OCI-LY7 (cell line): ENCODE data around the gene ADAR. TPM values are rescaled to one million over a fixed set of nuclear protein-coding genes. Genes with fewer than 3 reads are reported as not detected.

Experiments
- BruUV-seq: library from RNA; stranded (reverse); fragments of 400-500 nt; replicated peaks from 2 replicates; lab custom pipeline; 2021; lab: Mats Ljungman, UMichigan
- CTCF ChIA-PET: fragments of 300-600 bp; sonication (Branson Sonifier 250); formaldehyde crosslinking; loops from one replicate; lab custom pipeline; 2022; ENCODE audit warnings: antibody characterized with exemption; ENCODE audit not compliant: unreplicated experiment; lab: Charles Lee
- POLR2A ChIA-PET: fragments of 300-600 bp; sonication (Branson Sonifier 250); formaldehyde crosslinking; loops from one replicate; lab custom pipeline; 2022; ENCODE audit warnings: antibody characterized with exemption; lab: Charles Lee
- DNase-seq: peaks from one replicate; pipeline ENCODE4 v3.0.0-alpha.2; 2015; ENCODE audit warnings: low spot score
- H2AFZ ChIP-seq: fragments of 200-600 bp; sonication (generic), shearing (Covaris generic); 2 replicates; pipeline ENCODE4 v1.6.1; 2014; ENCODE audit warnings: mild to moderate bottlenecking, antibody characterized with exemption, low read length, moderate library complexity
- H3K27ac ChIP-seq: fragments of 200-600 bp; sonication (generic); 2 replicates; pipeline ENCODE4 v1.5.1; 2014; ENCODE audit warnings: mixed run types, low read depth, mild to moderate bottlenecking, moderate library complexity, low read length, inconsistent platforms; ENCODE audit not compliant: poor library complexity, severe bottlenecking
- H3K36me3 ChIP-seq: fragments of 200-600 bp; sonication (generic); 2 replicates; pipeline ENCODE4 v1.6.1; 2014; ENCODE audit warnings: mild to moderate bottlenecking, antibody characterized with exemption, low read length, moderate library complexity, mixed read lengths; ENCODE audit not compliant: insufficient read depth
- H3K4me1 ChIP-seq: fragments of 200-600 bp; sonication (generic); 2 replicates; pipeline ENCODE4 v1.5.1; 2014; ENCODE audit warnings: mild to moderate bottlenecking, low read length; ENCODE audit not compliant: insufficient read depth, poor library complexity, severe bottlenecking
- H3K4me2 ChIP-seq: fragments of 200-600 bp; sonication (generic); 2 replicates; pipeline ENCODE4 v1.6.1; 2014; ENCODE audit warnings: mild to moderate bottlenecking, low read length
- H3K4me3 ChIP-seq: fragments of 200-600 bp; sonication (generic); 2 replicates; pipeline ENCODE4 v1.5.1; 2014; ENCODE audit warnings: mild to moderate bottlenecking, low read depth, low read length; ENCODE audit not compliant: poor library complexity, severe bottlenecking
- H3K79me2 ChIP-seq: fragments of 200-600 bp; sonication (generic); 2 replicates; pipeline ENCODE4 v1.6.1; 2016; ENCODE audit warnings: low read depth, mild to moderate bottlenecking, low read length, moderate library complexity, mixed read lengths; ENCODE audit not compliant: insufficient read depth
- H3K9me2 ChIP-seq: fragments of 200-600 bp; sonication (generic); 2 replicates; pipeline ENCODE4 v1.6.1; 2016; ENCODE audit warnings: mild to moderate bottlenecking, low read length, mixed read lengths; ENCODE audit not compliant: insufficient read depth
- H3K9me3 ChIP-seq: fragments of 200-600 bp; sonication (generic); 2 replicates; pipeline ENCODE4 v1.6.1; 2014; ENCODE audit warnings: mild to moderate bottlenecking, mixed run types, low read length, mixed read lengths
- H4K20me1 ChIP-seq: fragments of 200-600 bp; sonication (generic); 2 replicates; pipeline ENCODE4 v1.6.1; 2014; ENCODE audit warnings: mild to moderate bottlenecking, antibody characterized with exemption, low read length, moderate library complexity, mixed read lengths; ENCODE audit not compliant: insufficient read depth
- EZH2phosphoT487 ChIP-seq: fragments of 200-600 bp; sonication (generic); IDR thresholded peaks from 2 replicates; pipeline ENCODE4 v1.6.1; 2018; ENCODE audit warnings: low read depth, borderline replicate concordance, mild to moderate bottlenecking, mixed run types, antibody characterized with exemption, low read length, moderate library complexity, mixed read lengths
- intact Hi-C: fragments of 100-400 bp; cut with micrococcal nuclease; formaldehyde crosslinking; loops from one replicate; pipeline ENCODE4 v1.10.0; 2022; ENCODE audit not compliant: unreplicated experiment
- total RNA-seq, 2 experiments: library from RNA; depleted of rRNA in 1 of 2; stranded (reverse); fragments of >200 nt in 1 of 2; shearing (Covaris generic) in 1 of 2; gene quantifications; 2 replicates each; pipeline ENCODE4 v1.2.3, GENCODE V29; 2014 to 2022
- TF ChIP-seq, protein P1 (sequence below): fragments of 200-600 bp; sonication (generic); conservative IDR thresholded peaks from 2 replicates; pipeline ENCODE4 v1.5.1; 2014; ENCODE audit warnings: mild to moderate bottlenecking, antibody characterized with exemption, low read length, moderate library complexity, mixed read lengths

Gene ADAR
- total RNA-seq, 2 experiments from 2014 or later, result 90.2 to 139 TPM

DNA sequence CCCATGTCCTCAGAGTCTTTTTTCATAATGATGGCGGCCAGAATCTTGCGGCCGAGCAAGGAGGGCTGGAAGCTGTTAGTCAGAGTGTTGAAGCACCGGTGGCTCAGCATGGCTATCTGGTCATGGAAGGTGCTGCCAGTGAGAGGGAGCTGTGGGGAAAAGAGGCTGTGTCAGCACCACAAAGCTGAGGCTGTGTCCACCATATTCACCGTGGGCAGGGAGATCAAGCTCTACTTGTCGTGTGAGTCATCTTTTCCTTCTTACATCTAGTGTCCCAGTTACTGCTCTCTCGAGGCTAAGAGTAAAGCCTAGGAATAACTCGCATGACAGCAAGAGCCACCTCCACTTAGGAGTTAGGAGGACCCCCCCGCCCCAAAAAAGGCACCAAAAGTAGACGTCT is 18.2 kb downstream of the ADAR start:
- Histone ChIP-seq H3K4me3 (no peak overlapping the region), H3K9me2 (no peaks in the 10 kb centered on the region), H3K9me3 (no peaks in the 10 kb centered on the region), H3K4me1 (peaks cover 7% of the 10 kb centered on the region), H2AFZ (no peak overlapping the region), H3K36me3 (peaks cover 99% of the 10 kb centered on the region), H3K27ac (no peak overlapping the region), H4K20me1 (no peaks in the 10 kb centered on the region), H3K79me2 (no peaks in the 10 kb centered on the region), H3K4me2 (no peak overlapping the region)
- intact Hi-C loops, result no loop called here
- no TSS peak for BruUV-seq
- TF ChIP-seq, protein P1, sequence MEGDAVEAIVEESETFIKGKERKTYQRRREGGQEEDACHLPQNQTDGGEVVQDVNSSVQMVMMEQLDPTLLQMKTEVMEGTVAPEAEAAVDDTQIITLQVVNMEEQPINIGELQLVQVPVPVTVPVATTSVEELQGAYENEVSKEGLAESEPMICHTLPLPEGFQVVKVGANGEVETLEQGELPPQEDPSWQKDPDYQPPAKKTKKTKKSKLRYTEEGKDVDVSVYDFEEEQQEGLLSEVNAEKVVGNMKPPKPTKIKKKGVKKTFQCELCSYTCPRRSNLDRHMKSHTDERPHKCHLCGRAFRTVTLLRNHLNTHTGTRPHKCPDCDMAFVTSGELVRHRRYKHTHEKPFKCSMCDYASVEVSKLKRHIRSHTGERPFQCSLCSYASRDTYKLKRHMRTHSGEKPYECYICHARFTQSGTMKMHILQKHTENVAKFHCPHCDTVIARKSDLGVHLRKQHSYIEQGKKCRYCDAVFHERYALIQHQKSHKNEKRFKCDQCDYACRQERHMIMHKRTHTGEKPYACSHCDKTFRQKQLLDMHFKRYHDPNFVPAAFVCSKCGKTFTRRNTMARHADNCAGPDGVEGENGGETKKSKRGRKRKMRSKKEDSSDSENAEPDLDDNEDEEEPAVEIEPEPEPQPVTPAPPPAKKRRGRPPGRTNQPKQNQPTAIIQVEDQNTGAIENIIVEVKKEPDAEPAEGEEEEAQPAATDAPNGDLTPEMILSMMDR, result no peak
- no peak for TF ChIP-seq EZH2phosphoT487
- DNase-seq, result no peak
- ChIA-PET POLR2A (no interaction called here), CTCF (no interaction called here)

DNA sequence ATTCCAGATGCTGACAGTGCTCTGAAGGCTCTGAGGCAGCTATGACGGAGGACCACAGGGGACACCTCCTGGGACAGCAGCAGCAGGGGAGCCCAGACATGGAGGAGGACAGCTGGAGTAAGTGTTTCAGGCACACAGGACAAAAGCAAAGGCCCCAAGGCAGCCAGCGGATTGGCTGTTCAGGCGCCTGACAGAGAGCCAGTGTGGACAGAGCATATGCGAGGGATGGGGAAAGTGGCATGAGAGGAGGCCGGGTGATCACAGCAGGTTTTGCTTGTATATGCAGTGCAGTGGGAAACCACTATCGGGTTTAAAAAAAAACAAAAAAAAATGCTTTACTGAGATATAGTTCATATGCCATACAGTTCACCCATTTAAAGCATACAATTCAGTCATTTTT is 21.3 kb downstream of the ADAR start:
- no peak overlapping the region for H2AFZ ChIP-seq
- no peak overlapping the region for H3K4me3 ChIP-seq
- BruUV-seq, result no TSS peak
- no peak overlapping the region for H3K4me2 ChIP-seq
- intact Hi-C loops, result no loop called here
- ChIA-PET CTCF (no interaction called here), POLR2A (no interaction called here)
- no peaks in the 10 kb centered on the region for H3K79me2 ChIP-seq
- no peaks in the 10 kb centered on the region for H3K9me3 ChIP-seq
- DNase-seq, result no peak
- peaks cover 17% of the 10 kb centered on the region for H3K4me1 ChIP-seq
- TF ChIP-seq, protein P1, result no peak
- TF ChIP-seq EZH2phosphoT487, result no peak
- peaks cover 100% of the 10 kb centered on the region for H3K36me3 ChIP-seq
- H4K20me1 ChIP-seq, result no peaks in the 10 kb centered on the region
- no peak overlapping the region for H3K27ac ChIP-seq
- H3K9me2 ChIP-seq, result no peaks in the 10 kb centered on the region

DNA sequence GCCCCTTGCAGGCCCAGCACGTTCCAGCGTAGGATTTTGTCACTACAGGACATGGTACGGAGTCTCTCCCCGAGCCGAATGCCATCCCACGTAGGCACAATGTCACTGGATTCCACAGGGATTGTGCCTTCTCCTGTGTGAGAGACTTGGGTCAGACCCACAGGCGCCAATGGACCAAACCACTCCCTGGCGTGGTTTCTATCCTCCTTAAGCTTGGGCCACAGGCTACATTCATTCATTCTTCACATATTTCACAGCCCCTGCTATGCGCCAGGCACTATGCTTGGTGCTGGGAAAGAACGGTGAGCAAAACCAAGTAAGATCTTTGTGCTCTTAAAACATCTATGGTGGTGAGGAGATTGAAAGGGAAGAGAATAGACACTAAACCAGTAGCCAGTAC is 21.8 kb downstream of the ADAR start:
- H3K79me2 ChIP-seq, result no peaks in the 10 kb centered on the region
- no peak for DNase-seq
- ChIA-PET POLR2A (no interaction called here), CTCF (no interaction called here)
- peaks cover 99% of the 10 kb centered on the region for H3K36me3 ChIP-seq
- no peak overlapping the region for H3K27ac ChIP-seq
- H3K4me3 ChIP-seq, result no peak overlapping the region
- H3K4me2 ChIP-seq, result no peak overlapping the region
- intact Hi-C loops, result no loop called here
- H3K4me1 ChIP-seq, result peaks cover 17% of the 10 kb centered on the region
- TF ChIP-seq, protein P1, result no peak
- TF ChIP-seq EZH2phosphoT487, result no peak
- no peaks in the 10 kb centered on the region for H3K9me3 ChIP-seq
- no peaks in the 10 kb centered on the region for H3K9me2 ChIP-seq
- H4K20me1 ChIP-seq, result no peaks in the 10 kb centered on the region
- H2AFZ ChIP-seq, result no peak overlapping the region
- no TSS peak for BruUV-seq
